SU-DHL-6 (cell line): ENCODE results near the gene TEX19.
"Not testable (repeated sequence)": the region's sequence is repeated elsewhere in the genome, so short reads cannot be mapped to it uniquely, and the experiment has no call there.

Source experiments
- H2AFZ ChIP-seq: fragments of 200-600 bp; sonication (generic); 2 replicates; pipeline ENCODE4 v1.6.1; 2014; ENCODE audit warnings: low read depth, mild to moderate bottlenecking, moderate library complexity, mixed read lengths, antibody characterized with exemption, low read length; ENCODE audit not compliant: severe bottlenecking
- H3F3A ChIP-seq: fragments of 200-600 bp; shearing (Covaris generic); 2 replicates; pipeline ENCODE4 v1.6.0; 2016; ENCODE audit warnings: antibody characterized with exemption, mild to moderate bottlenecking; ENCODE audit not compliant: insufficient read depth
- H3K27ac ChIP-seq: fragments of 200-600 bp; sonication (generic); 2 replicates; pipeline ENCODE4 v1.5.1; 2016; ENCODE audit warnings: low read depth, mild to moderate bottlenecking, low read length, moderate library complexity, mixed read lengths
- H3K27me3 ChIP-seq: fragments of 200-600 bp; sonication (generic), shearing (Covaris generic); 2 replicates; pipeline ENCODE4 v1.6.0; 2014; ENCODE audit warnings: mild to moderate bottlenecking, low read length
- H3K36me3 ChIP-seq: fragments of 200-600 bp; sonication (generic); 2 replicates; pipeline ENCODE4 v1.6.1; 2014; ENCODE audit warnings: mild to moderate bottlenecking, low read length, mixed read lengths
- H3K4me2 ChIP-seq: fragments of 300-600, 200-600 bp; shearing (Covaris generic), sonication (generic); 2 replicates; pipeline ENCODE4 v1.6.0; 2014; ENCODE audit warnings: low read length, low read depth, mild to moderate bottlenecking; ENCODE audit not compliant: poor library complexity, severe bottlenecking
- H3K4me3 ChIP-seq: fragments of 200-600 bp; sonication (generic); 2 replicates; pipeline ENCODE4 v1.5.1; 2014; ENCODE audit warnings: antibody characterized with exemption, low read length, mild to moderate bottlenecking, mixed read lengths; ENCODE audit not compliant: insufficient read depth, poor library complexity, severe bottlenecking
- H3K79me2 ChIP-seq: fragments of 200-600 bp; sonication (generic); 2 replicates; pipeline ENCODE4 v1.6.1; 2014; ENCODE audit warnings: mild to moderate bottlenecking, low read length, moderate library complexity; ENCODE audit not compliant: insufficient read depth
- H3K9ac ChIP-seq: fragments of 200-600 bp; sonication (generic); 2 replicates; pipeline ENCODE4 v1.7.0; 2014; ENCODE audit warnings: mild to moderate bottlenecking, low read length
- H3K9me2 ChIP-seq: fragments of 200-600 bp; sonication (generic); replicated peaks from 2 replicates; pipeline ENCODE4 v1.6.1; 2014; ENCODE audit warnings: low read length; ENCODE audit not compliant: insufficient read depth
- H3K9me3 ChIP-seq: fragments of 200-600 bp; sonication (generic); 2 replicates; pipeline ENCODE4 v1.6.1; 2014; ENCODE audit warnings: low read length, mixed read lengths; ENCODE audit not compliant: insufficient read depth
- H4K20me1 ChIP-seq: fragments of 200-600 bp; sonication (generic); 2 replicates; pipeline ENCODE4 v1.6.1; 2014; ENCODE audit warnings: low read depth, mild to moderate bottlenecking, antibody characterized with exemption, low read length, moderate library complexity, mixed read lengths
- EZH2phosphoT487 ChIP-seq: fragments of 200-600 bp; sonication (generic), shearing (Covaris generic); conservative IDR thresholded peaks from 2 replicates; pipeline ENCODE4 v1.6.1; 2018; ENCODE audit warnings: mild to moderate bottlenecking, antibody characterized with exemption, low read length, moderate library complexity, mixed read lengths
- TF ChIP-seq, protein P1 (sequence below): fragments of 200-600 bp; sonication (generic); IDR thresholded peaks from one replicate; pipeline ENCODE4 v1.5.1; 2017; ENCODE audit warnings: antibody characterized with exemption, mild to moderate bottlenecking, low read length, moderate library complexity; ENCODE audit not compliant: insufficient read depth, poor library complexity, severe bottlenecking

TEX19 gene

DNA sequence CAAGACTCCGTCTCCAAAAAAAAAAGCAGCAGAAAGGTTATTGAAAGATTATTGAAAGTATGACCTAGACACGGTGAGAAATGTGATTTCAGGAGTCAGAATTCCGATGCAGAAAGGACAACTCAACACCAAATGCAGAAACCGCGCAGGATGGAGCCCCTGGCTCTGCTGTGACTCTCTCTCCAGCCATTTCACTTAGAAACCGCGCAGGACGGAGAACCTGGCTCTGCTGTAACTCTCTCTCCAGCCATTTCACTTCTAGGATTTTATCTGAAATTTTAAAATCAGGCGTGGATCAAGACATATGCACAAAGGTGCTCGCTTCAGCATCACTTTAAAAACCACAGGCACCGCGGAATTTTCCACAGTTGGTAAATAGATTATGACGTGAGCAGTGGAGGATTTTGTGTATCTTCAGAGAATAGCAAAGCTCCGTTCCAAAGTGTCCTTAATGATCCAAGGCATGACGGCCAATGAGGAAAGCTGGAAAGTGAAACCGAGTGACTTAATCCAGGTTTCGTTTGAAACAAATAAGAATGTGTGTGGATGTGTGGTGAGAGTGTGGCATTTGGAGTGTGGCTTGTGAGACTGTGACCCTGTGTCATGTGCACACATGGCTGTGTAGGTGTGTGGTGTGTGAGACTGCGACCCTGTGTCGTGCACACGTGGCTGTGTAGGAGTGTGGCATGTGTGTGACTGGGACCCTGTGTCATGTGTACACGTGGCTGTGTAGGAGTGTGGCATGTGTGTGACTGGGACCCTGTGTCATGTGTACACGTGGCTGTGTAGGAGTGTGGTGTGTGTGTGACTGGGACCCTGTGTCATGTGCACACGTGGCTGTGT is 22.0 kb downstream of the TEX19 start:
- Histone ChIP-seq H3K27ac (no peak overlapping the region), H3K79me2 (no peaks in the 10 kb centered on the region), H3K9ac (no peak overlapping the region), H3K4me3 (no peak overlapping the region), H4K20me1 (no peaks in the 10 kb centered on the region), H3F3A (no peaks in the 10 kb centered on the region), H2AFZ (no peak overlapping the region), H3K36me3 (no peaks in the 10 kb centered on the region), H3K9me3 (no peaks in the 10 kb centered on the region), H3K4me2 (no peak overlapping the region), H3K9me2 (no peaks in the 10 kb centered on the region), H3K27me3 (no peaks in the 10 kb centered on the region)
- TF ChIP-seq EZH2phosphoT487 = no peak
- TF ChIP-seq, protein P1, sequence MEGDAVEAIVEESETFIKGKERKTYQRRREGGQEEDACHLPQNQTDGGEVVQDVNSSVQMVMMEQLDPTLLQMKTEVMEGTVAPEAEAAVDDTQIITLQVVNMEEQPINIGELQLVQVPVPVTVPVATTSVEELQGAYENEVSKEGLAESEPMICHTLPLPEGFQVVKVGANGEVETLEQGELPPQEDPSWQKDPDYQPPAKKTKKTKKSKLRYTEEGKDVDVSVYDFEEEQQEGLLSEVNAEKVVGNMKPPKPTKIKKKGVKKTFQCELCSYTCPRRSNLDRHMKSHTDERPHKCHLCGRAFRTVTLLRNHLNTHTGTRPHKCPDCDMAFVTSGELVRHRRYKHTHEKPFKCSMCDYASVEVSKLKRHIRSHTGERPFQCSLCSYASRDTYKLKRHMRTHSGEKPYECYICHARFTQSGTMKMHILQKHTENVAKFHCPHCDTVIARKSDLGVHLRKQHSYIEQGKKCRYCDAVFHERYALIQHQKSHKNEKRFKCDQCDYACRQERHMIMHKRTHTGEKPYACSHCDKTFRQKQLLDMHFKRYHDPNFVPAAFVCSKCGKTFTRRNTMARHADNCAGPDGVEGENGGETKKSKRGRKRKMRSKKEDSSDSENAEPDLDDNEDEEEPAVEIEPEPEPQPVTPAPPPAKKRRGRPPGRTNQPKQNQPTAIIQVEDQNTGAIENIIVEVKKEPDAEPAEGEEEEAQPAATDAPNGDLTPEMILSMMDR = no peak

DNA sequence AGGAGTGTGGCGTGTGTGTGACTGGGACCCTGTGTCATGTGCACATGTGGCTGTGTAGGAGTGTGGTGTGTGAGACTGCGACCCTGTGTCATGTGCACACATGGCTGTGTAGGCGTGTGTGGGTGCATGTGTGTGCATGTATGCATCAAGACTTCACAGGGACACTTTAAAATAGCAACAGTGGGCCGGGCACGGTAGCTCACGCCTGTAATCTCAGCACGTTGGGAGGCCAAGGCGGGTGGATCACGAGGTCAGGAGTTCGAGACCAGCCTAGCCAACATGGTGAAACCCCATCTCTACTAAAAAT is 22.6 kb downstream of the TEX19 start:
- not testable (repeated sequence) for H3K9me2 ChIP-seq, H3K4me2 ChIP-seq, H4K20me1 ChIP-seq, H3K79me2 ChIP-seq, H3K36me3 ChIP-seq, H3K9ac ChIP-seq, H3F3A ChIP-seq, H3K9me3 ChIP-seq, H2AFZ ChIP-seq, H3K27ac ChIP-seq, H3K4me3 ChIP-seq, H3K27me3 ChIP-seq

DNA sequence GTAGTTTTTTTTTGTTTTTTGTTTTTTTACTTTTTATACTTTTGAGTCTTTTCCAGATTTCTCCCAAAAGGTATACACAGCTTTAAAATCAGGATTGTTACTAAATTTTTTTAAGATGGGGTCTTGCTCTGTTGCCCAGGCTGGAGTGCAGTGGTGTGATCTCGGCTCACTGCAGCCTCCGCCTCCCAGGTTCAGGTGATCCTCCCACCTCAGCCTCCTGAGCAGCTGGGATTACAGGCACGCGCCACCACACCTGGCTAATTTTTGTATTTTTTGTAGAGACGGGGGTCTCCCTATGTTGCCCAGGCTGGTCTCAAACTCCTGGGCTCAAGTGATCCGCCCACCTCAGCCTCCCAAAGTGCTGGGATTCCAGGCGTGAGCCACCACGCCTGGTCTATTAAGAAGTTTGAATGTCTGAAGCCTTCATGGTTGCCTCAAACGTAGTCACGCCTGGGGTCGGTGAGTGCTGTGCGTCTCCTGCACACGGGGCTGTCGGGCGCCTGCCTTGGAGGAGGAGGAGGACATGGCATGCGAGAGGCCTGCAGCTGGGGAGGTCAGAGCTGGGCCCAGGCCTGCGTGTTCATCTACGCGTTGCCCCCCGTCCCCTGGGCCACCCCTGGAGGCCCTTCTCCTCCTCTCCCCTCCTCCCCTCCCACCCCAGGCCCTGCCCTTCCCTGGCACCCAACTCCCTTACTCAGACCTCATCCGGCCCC is 23.3 kb downstream of the TEX19 start:
- not testable (repeated sequence) for H3K9ac ChIP-seq, H3K79me2 ChIP-seq, H3K36me3 ChIP-seq, H3F3A ChIP-seq, H3K9me2 ChIP-seq, H3K27me3 ChIP-seq, H2AFZ ChIP-seq, H3K9me3 ChIP-seq, H3K27ac ChIP-seq, H3K4me2 ChIP-seq, H3K4me3 ChIP-seq, H4K20me1 ChIP-seq

DNA sequence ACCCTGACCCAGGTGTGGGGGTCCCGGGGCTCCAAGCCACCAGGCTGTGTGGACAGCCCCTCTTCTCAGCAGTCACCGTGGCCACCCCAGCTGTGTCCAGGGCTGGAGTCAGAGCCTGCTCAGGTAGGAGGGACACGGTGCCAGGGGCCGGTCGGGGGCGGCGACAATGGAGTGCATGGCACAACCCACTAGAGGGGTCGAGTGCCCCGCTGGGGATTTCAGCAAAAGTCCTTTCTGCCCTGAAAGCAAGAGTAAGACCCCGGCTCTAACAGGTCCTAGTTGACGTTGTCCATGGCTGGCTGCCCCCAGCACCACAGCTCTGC is 23.8 kb downstream of the TEX19 start:
- H4K20me1 ChIP-seq = no peaks in the 10 kb centered on the region
- no peaks in the 10 kb centered on the region for H3K27me3 ChIP-seq
- H3K9ac ChIP-seq = no peak overlapping the region
- H2AFZ ChIP-seq = no peak overlapping the region
- no peak overlapping the region for H3K4me2 ChIP-seq
- no peaks in the 10 kb centered on the region for H3K36me3 ChIP-seq
- no peaks in the 10 kb centered on the region for H3K9me3 ChIP-seq
- H3K9me2 ChIP-seq = no peaks in the 10 kb centered on the region
- H3K4me3 ChIP-seq = no peak overlapping the region
- TF ChIP-seq, protein P1 = no peak
- no peak for TF ChIP-seq EZH2phosphoT487
- H3F3A ChIP-seq = no peaks in the 10 kb centered on the region
- no peaks in the 10 kb centered on the region for H3K79me2 ChIP-seq
- no peak overlapping the region for H3K27ac ChIP-seq
